Activated naive CD4-positive, alpha-beta T cell treated with anti-CD3 and anti-CD28 coated beads, Interleukin-2, amount 10 ng/mL, durations not matched to agents 7 days and 5 days (primary cell): ENCODE data around the gene LILRB3.
"Not testable (repeated sequence)": the region's sequence is repeated elsewhere in the genome, so short reads cannot be mapped to it uniquely, and the experiment has no call there.

Source experiments
- CTCF ChIA-PET: fragments of 350-600 bp; sonication (Branson Sonifier 250); formaldehyde crosslinking; loops from one replicate; lab custom pipeline; 2021; ENCODE audit warnings: antibody characterized with exemption; lab: Charles Lee
- DNase-seq: peaks from one replicate; pipeline ENCODE4 v3.0.0-alpha.2; 2020
- H3K27ac Mint-ChIP-seq: one replicate; pipeline ENCODE4 v1.8.0; 2021; ENCODE audit warnings: mild to moderate bottlenecking, moderate library complexity, mixed read lengths
- H3K27me3 Mint-ChIP-seq: one replicate; pipeline ENCODE4 v1.8.0; 2021; ENCODE audit warnings: mild to moderate bottlenecking, mixed read lengths
- H3K36me3 Mint-ChIP-seq: one replicate; pipeline ENCODE4 v1.8.0; 2021; ENCODE audit warnings: mixed read lengths
- H3K4me1 Mint-ChIP-seq: one replicate; pipeline ENCODE4 v1.8.0; 2021; ENCODE audit warnings: mixed read lengths
- H3K4me3 Mint-ChIP-seq: one replicate; pipeline ENCODE4 v1.8.0; 2021; ENCODE audit warnings: mild to moderate bottlenecking, moderate library complexity, mixed read lengths
- H3K9me3 Mint-ChIP-seq: one replicate; pipeline ENCODE4 v1.8.0; 2021; ENCODE audit warnings: mixed read lengths

Gene LILRB3

DNA sequence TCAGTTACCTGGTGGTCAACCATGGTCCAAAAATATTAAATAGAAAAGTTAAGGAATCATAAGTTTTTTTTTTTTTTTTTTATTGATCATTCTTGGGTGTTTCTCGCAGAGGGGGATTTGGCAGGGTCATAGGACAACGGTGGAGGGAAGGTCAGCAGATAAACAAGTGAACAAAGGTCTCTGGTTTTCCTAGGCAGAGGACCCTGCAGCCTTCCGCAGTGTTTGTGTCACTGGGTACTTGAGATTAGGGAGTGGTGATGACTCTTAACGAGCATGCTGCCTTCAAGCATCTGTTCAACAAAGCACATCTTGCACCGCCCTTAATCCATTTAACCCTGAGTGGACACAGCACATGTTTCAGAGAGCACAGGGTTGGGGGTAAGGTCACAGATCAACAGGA lies 8.6 kb downstream of the LILRB3 start:
- H3K4me3 Mint-ChIP-seq, H3K27ac Mint-ChIP-seq, CTCF ChIA-PET, H3K9me3 Mint-ChIP-seq, DNase-seq, H3K27me3 Mint-ChIP-seq: not testable (repeated sequence)
- Mint-ChIP-seq H3K4me1 (peaks cover 25% of the 10 kb centered on the region), H3K36me3 (peaks cover 23% of the 10 kb centered on the region)

DNA sequence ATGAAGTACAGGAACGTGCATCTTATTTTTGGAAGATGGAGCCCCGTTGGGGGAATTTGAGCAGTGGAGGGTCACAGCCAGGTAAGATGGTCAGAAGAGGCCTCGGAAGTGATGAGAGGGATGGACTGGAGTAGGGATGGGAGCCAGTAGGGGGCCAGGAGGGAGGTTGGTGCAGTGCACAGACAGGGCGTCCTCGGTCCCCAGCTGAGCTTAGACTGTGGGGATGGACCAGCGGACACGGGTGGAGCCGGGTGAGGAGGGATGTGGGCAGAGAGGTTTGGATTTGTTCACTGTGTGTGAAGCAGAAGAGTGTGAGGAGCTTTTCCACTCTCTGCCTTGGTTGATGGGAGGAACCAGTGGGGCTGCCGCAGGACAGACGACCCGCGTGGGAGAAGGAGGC lies 11.6 kb downstream of the LILRB3 start:
- CTCF ChIA-PET = interaction anchor here (0.6 kb wide), 1 partner anchor 93 kb away, joined by 3 read pairs; no protein-coding TSS in a partner anchor
- H3K4me1 Mint-ChIP-seq = peaks cover 55% of the 10 kb centered on the region
- peak overlapping the region; percentile 77 for H3K27ac Mint-ChIP-seq
- DNase-seq = no peak
- H3K36me3 Mint-ChIP-seq = peaks cover 43% of the 10 kb centered on the region
- H3K27me3 Mint-ChIP-seq = no peaks in the 10 kb centered on the region
- H3K9me3 Mint-ChIP-seq = no peaks in the 10 kb centered on the region
- H3K4me3 Mint-ChIP-seq = no peak overlapping the region

DNA sequence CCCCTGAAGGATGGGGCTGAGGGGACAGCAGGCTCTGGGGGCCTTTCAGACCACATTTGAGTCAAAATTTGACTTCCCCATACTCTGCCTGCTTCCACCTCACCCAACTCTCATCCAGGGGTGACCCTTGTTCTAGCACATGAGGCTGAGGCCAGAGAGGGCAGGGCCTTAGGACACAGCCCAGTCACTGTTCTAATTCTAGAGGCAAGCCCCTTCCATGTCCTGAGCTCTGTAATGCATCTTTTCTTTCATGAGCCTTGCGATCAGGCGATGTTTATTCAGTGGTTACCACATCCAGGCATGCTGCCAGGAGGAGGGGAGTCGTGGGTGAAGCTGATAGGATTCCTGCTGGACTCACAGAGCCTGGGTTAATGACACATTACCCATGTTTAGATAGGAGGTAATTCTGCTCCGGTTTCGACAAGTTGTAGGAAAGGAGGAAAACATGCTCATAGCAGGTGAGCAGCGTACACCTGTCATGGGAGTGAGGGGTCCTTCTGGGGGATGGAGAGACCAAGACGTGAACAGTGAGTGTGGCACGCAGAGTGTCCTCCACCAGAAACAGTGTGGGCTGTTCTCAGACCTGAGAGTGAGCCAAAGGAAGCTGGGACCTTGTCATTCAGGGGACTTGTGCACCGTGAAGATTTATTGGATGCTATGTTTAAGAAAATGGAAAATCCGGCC lies 12.9 kb downstream of the LILRB3 start:
- no peaks in the 10 kb centered on the region for H3K9me3 Mint-ChIP-seq
- H3K36me3 Mint-ChIP-seq = peaks cover 53% of the 10 kb centered on the region
- H3K27me3 Mint-ChIP-seq = no peaks in the 10 kb centered on the region
- H3K4me1 Mint-ChIP-seq = peaks cover 68% of the 10 kb centered on the region
- H3K27ac Mint-ChIP-seq = peak overlapping the region; percentile 77
- H3K4me3 Mint-ChIP-seq = peak overlapping the region; percentile 1
- CTCF ChIA-PET = interaction anchor here (0.7 kb wide), 1 partner anchor 21 kb away, joined by 4 read pairs; the partner anchor contains the start of gene MBOAT7
- no peak for DNase-seq

DNA sequence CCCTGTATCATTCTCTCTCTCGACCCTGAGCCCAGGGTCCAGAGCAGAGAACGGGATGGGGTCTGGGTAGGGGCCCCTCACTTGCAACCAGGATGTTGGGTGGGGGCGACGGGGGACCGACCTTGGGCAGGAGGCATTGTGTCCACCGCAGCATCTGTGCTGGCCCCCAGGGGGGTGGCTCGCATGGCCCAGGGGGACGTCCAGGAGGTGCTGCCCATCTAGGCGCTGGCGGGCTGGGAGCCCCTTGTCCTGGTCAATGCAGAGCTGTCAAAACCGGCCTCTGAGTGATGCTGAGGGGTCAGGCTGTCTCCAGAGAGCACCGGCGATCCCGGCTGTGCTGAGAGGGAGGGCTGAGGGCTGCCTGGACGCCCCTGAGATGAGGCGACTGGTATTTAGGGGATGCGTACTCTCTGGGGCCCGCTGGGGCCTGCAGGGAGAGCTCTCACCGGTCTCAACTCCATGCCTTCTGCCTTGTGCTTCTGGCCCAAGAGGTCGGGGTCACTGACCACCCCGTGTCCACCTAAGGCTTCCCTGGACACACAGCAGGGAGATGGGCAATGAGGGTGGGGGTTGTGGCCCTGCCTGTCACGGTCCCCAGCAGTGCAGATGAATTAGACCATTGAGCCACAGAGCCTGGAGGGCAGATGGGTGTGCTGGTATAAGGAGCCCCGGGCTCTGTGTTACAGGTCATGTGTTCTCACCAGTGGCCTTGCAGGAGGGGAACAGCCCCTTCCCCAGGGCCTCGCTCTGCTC lies 13.6 kb downstream of the LILRB3 start:
- Mint-ChIP-seq H3K27ac (no peak overlapping the region), H3K4me3 (no peak overlapping the region), H3K4me1 (peaks cover 75% of the 10 kb centered on the region), H3K36me3 (peaks cover 60% of the 10 kb centered on the region), H3K9me3 (no peaks in the 10 kb centered on the region), H3K27me3 (no peaks in the 10 kb centered on the region)
- CTCF ChIA-PET = interaction anchor here (0.7 kb wide), 1 partner anchor 20 kb away, joined by 4 read pairs; the partner anchor contains the start of gene MBOAT7
- no peak for DNase-seq

DNA sequence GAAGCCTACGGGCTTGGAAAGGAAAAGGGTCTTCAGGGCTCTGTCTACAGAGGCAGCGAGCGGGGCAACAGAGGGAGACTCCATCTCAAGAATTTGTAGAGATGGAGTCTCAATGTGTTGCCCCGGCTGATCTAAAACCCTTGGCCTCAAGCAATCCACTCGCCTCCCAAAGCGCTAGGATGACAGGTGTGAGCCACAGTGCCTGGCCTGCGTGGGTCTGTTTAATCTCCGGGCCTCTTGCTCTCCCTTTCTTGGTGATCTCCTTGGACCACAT lies 14.1 kb downstream of the LILRB3 start:
- H3K4me3 Mint-ChIP-seq = no peak overlapping the region
- H3K36me3 Mint-ChIP-seq = peaks cover 65% of the 10 kb centered on the region
- no peak overlapping the region for H3K27ac Mint-ChIP-seq
- CTCF ChIA-PET = no interaction called here
- H3K27me3 Mint-ChIP-seq = no peaks in the 10 kb centered on the region
- H3K4me1 Mint-ChIP-seq = peaks cover 80% of the 10 kb centered on the region
- no peaks in the 10 kb centered on the region for H3K9me3 Mint-ChIP-seq
- DNase-seq = no peak

DNA sequence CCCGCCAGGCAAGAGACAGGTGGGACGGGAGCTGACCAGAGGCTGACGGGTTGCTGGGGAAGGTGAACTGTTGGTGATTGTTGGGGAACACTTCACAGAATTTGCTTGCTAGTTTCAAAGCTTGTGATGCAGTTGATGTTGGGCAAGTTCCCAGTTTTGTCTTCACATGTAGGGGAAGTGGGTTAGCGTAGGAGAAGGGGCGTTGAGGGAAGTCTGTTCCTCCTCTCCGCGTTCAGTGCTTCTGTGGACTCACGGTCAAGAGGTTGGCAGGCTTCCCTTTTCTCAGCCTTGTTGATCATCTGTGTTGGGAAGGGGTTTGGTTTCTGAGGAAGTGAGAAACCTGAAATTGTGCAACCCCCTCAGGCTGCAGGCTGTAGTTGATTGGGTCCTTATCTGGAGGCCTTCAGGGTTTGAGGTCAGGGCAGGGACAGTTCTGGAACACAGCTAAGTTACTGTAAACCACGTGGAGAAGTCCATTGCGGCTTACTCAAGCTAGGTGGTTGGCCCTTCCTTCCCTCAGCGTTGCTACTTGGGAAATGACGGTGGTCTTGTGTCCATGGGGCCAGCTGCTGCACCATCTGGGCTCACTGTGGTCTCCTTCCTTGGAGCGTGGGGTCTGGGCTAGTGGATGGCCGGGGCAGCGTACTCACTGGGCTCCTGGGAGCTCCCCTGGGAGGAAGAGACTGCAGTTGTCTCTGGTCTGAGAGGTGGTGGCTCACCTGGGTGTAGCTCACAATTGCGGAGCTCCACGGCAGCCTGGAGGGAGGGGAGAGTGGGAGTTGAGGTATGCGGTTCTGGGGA lies 14.6 kb downstream of the LILRB3 start:
- DNase-seq = peak; percentile 41
- peaks cover 69% of the 10 kb centered on the region for H3K36me3 Mint-ChIP-seq
- H3K4me3 Mint-ChIP-seq = no peak overlapping the region
- H3K27me3 Mint-ChIP-seq = no peaks in the 10 kb centered on the region
- peaks cover 85% of the 10 kb centered on the region for H3K4me1 Mint-ChIP-seq
- CTCF ChIA-PET = no interaction called here
- H3K27ac Mint-ChIP-seq = peak overlapping the region; percentile 3
- H3K9me3 Mint-ChIP-seq = no peaks in the 10 kb centered on the region

DNA sequence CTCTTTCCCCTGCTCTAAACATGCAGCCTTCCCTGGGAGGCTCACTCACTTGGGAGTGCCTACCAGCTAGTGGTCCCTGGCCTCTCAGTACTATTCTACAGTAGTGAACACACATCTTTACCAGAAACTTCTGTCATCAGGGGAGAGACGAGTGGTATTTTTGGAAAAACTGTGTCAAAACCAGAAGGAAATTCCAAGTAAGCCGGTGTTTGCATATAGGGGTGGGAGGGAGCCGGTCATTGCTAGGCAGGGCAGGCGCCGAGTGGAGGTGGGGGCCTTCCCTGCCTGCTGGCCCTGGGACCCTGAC lies 15.2 kb downstream of the LILRB3 start:
- H3K27ac Mint-ChIP-seq = no peak overlapping the region
- no peaks in the 10 kb centered on the region for H3K27me3 Mint-ChIP-seq
- H3K36me3 Mint-ChIP-seq = peaks cover 72% of the 10 kb centered on the region
- DNase-seq = no peak
- CTCF ChIA-PET = no interaction called here
- no peak overlapping the region for H3K4me3 Mint-ChIP-seq
- H3K9me3 Mint-ChIP-seq = no peaks in the 10 kb centered on the region
- peaks cover 91% of the 10 kb centered on the region for H3K4me1 Mint-ChIP-seq

DNA sequence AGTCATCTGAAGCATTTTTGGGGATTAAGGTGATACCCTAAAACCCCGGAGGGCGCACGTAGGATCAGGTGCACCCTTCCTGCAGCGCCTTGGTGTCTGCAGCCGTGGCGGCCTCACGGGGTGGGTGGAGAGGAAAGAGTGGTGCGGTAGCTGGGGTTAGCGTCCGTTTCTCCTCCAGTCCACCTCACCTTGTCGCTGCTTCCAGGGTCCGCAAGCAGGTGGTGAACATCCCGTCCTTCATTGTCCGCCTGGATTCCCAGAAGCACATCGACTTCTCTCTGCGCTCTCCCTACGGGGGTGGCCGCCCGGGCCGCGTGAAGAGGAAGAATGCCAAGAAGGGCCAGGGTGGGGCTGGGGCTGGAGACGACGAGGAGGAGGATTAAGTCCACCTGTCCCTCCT lies 15.6 kb downstream of the LILRB3 start:
- CTCF ChIA-PET, DNase-seq, H3K27me3 Mint-ChIP-seq, H3K9me3 Mint-ChIP-seq, H3K4me3 Mint-ChIP-seq: not testable (repeated sequence)
- peaks cover 95% of the 10 kb centered on the region for H3K4me1 Mint-ChIP-seq
- H3K27ac Mint-ChIP-seq = peak overlapping the region; percentile 70
- peaks cover 76% of the 10 kb centered on the region for H3K36me3 Mint-ChIP-seq

DNA sequence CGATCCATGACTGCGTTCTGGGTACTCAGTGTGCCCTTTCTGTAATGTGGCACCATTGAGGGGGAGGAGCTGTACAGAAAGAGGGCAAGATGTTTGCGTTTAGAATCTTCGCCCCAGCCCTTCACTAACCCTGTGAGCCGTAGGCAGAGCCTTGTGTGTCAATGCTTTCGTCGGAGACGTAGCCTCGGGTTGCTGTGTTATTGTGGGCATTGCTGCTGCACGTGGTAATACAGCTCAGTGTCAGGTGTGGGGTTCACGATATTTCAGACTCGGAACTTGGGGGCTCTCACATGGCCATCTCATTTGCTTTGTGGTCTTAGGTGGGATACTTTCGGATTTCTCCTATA lies 16.0 kb downstream of the LILRB3 start:
- no peaks in the 10 kb centered on the region for H3K9me3 Mint-ChIP-seq
- DNase-seq = no peak
- H3K27me3 Mint-ChIP-seq = no peaks in the 10 kb centered on the region
- H3K4me1 Mint-ChIP-seq = peaks cover 97% of the 10 kb centered on the region
- CTCF ChIA-PET = no interaction called here
- no peak overlapping the region for H3K4me3 Mint-ChIP-seq
- peak overlapping the region; percentile 70 for H3K27ac Mint-ChIP-seq
- peaks cover 78% of the 10 kb centered on the region for H3K36me3 Mint-ChIP-seq

DNA sequence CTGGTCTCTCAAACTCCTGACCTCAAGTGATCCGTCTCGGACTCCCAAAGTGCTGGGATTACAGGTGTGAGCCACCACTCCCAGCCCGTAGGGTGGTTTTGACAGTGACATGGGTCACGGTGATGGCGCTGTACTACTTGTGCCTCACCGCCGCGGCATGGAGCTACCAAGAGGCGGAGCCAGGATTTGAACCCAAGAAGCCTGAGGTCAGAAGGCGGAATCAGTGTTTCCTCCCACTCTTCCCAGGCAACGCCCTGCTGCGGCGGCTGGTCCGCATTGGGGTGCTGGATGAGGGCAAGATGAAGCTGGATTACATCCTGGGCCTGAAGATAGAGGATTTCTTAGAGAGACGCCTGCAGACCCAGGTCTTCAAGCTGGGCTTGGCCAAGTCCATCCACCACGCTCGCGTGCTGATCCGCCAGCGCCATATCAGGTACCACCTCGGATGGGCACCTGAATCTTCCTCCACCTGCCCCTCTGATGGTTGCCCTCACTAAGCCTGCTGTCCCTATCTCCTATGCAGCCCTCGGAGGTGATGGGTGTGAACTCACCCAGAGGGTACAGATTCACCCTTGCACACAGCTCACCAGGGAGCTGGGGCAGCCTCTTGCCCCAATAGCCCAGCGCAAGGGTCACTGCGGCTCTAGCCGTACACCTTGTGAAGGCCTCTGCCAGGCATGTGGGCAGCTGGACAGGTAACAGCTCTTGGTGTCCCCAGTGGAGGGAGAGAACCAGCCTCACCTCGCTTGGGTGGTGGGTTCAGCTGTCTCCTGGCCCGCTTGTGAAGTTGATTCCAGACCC lies 16.6 kb downstream of the LILRB3 start:
- DNase-seq = no peak
- Mint-ChIP-seq H3K27me3 (no peaks in the 10 kb centered on the region), H3K4me1 (peaks cover 98% of the 10 kb centered on the region), H3K4me3 (no peak overlapping the region), H3K27ac (no peak overlapping the region), H3K36me3 (peaks cover 83% of the 10 kb centered on the region), H3K9me3 (no peaks in the 10 kb centered on the region)
- CTCF ChIA-PET = no interaction called here

DNA sequence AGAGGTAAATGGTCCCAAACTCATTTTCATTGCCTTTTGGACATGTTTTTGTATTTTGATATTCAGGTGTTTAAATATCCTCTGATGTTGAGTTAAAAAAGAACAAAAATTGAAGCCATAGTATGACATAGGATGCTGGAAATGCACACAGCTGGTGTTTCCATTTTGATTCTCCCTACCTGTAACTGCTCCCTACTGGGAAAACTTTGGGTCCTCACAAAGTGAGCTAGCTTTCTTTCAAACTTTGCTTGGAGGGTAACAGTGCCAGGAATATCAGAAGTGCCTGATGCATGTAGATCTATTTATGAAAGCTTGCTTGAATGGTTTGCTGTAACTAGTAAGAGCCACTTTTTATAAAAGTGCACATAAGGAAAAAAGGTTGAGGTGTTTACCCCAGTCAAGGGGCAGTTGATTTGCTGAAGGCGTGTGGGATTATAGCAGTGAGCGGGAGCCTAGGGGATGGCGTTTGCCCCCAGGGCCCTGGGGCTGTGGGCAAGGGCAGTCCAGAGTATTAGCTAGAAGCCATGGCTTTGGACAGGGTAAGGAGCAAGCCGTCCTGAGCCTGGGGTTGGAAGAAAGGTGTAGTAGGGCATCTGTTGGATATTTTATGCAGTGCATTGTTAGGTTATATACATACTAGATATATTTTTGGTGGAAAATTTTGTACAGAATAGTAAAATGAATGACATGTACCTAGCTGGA lies 17.9 kb downstream of the LILRB3 start:
- H3K36me3 Mint-ChIP-seq = peaks cover 78% of the 10 kb centered on the region
- H3K9me3 Mint-ChIP-seq = no peaks in the 10 kb centered on the region
- peaks cover 88% of the 10 kb centered on the region for H3K4me1 Mint-ChIP-seq
- peak overlapping the region; percentile 18 for H3K4me3 Mint-ChIP-seq
- DNase-seq = no peak
- CTCF ChIA-PET = no interaction called here
- H3K27ac Mint-ChIP-seq = no peak overlapping the region
- no peaks in the 10 kb centered on the region for H3K27me3 Mint-ChIP-seq

DNA sequence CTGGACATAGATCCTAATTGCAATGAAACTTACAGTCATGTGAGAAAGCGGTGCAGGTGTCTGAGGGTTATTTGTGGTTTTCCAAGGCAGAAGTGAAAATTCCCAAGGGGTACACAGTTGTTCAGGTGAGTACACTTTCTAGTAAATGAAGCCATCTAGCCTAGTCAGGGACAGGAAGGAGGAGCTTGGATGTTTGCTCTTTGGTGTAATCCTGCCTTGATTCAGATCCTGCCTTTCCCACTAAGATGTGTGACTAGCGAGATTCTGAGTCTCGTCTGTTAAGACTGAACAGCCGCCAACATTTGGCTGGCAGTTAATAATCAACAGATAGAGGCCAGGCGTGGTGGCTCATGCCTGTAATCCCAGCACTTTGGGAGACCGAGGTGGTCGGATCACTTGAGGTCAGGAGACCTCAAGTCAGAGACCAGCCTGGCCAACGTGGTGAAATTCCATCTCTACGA lies 19.6 kb downstream of the LILRB3 start:
- DNase-seq = no peak
- H3K4me3 Mint-ChIP-seq = peak overlapping the region; percentile 98
- H3K27me3 Mint-ChIP-seq = no peaks in the 10 kb centered on the region
- peaks cover 77% of the 10 kb centered on the region for H3K4me1 Mint-ChIP-seq
- CTCF ChIA-PET = no interaction called here
- H3K36me3 Mint-ChIP-seq = peaks cover 72% of the 10 kb centered on the region
- peak overlapping the region; percentile 33 for H3K27ac Mint-ChIP-seq
- H3K9me3 Mint-ChIP-seq = no peaks in the 10 kb centered on the region

DNA sequence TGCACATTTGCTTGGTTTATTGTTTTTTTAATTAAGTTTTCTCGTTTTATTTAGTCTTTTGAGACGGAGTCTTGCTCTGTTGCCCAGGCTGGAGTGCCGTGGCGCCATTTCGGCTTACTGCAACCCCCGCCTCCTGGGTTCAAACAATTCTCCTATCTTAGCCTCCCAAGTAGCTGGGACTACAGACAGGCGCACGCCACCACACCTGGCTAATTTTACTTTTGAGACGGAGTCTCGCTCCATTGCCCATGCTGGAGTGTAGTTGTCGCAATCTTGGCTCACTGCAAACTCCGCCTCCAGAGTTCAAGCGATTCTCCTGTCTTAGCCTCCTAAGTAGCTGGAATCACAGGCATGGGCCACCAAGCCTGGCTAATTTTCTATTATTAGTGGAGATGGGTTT lies 20.8 kb downstream of the LILRB3 start:
- Mint-ChIP-seq H3K36me3 (peaks cover 62% of the 10 kb centered on the region), H3K4me3 (peak overlapping the region; percentile 98), H3K27ac (peak overlapping the region; percentile 98), H3K4me1 (peaks cover 65% of the 10 kb centered on the region), H3K9me3 (no peaks in the 10 kb centered on the region), H3K27me3 (no peaks in the 10 kb centered on the region)
- no peak for DNase-seq
- CTCF ChIA-PET = no interaction called here
